GM12892 (cell line): ENCODE data around the gene RBKS.

Source experiments
- POLR2A ChIP-seq: IDR thresholded peaks from 2 replicates; pipeline ENCODE4 v1.6.1; 2011; ENCODE audit warnings: low read depth, low read length, control low read depth
- POLR2AphosphoS5 ChIP-seq: IDR thresholded peaks from 2 replicates; pipeline ENCODE4 v1.6.1; 2011; ENCODE audit warnings: low read depth, low read length, control low read depth

DNA sequence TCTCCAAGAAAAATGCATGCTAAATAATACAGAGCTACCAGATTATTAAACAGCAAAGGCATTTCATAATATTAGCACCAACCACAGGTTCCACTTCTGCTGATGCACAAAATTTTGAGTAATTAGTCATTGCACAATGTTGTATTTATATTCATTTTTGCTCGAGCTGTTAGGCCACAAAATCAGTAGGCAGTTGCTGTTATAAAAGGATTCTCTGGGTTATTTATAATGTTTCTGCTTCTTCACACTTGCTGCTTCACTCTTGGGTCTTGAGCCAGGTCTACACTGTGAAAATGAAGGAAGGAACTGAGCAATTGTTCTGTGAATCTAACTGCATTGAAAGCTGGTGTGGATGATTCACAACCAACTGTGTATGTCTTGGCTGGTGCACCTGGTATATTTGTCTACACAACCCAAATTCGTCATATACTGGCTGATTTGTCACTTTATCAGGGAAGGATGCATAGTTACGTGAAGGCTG, 80.4 kb downstream of the RBKS start:
- TF ChIP-seq POLR2AphosphoS5 (no peak), POLR2A (no peak)
